Measurements from ENCODE around the gene EHD3. TPM values are rescaled to one million over a fixed set of nuclear protein-coding genes. Genes with fewer than 3 reads are reported as not detected.

EHD3 gene
- polyA plus RNA-seq, 1 donor from 2014 or later: 3.5 TPM

- no peak overlapping the region for H3K27ac ChIP-seq (ENCODE audit: low read length)
- no peaks in the 10 kb centered on the region for H4K20me1 ChIP-seq (ENCODE audit: insufficient read depth)
- no peak for TF ChIP-seq RAD21 (conservative IDR thresholded peaks at IDR 0.05)
- no peak for TF ChIP-seq CTCF (IDR thresholded peaks at IDR 0.05; ENCODE audit: poor library complexity, severe bottlenecking)
- TF ChIP-seq EZH2 (IDR thresholded peaks at IDR 0.05; ENCODE audit: borderline replicate concordance, insufficient read depth, low read length, poor library complexity, severe bottlenecking): no peak
- no peak for TF ChIP-seq REST (IDR thresholded peaks at IDR 0.05; ENCODE audit: borderline replicate concordance)
- TF ChIP-seq TAF1 (IDR thresholded peaks at IDR 0.05; ENCODE audit: low read depth): no peak
- no peak for TF ChIP-seq POLR2AphosphoS5 (IDR thresholded peaks at IDR 0.05)
- TF ChIP-seq SMC3 (conservative IDR thresholded peaks at IDR 0.05; ENCODE audit: poor library complexity): no peak
- H2AFZ ChIP-seq (ENCODE audit: low read depth, low read length): no peak overlapping the region
- H3K36me3 ChIP-seq (ENCODE audit: insufficient read depth, low read length): no peaks in the 10 kb centered on the region
- no peaks in the 10 kb centered on the region for H3K79me2 ChIP-seq (replicated peaks; ENCODE audit: insufficient read depth, low read length)
- H3K9me3 ChIP-seq (ENCODE audit: low read length): no peaks in the 10 kb centered on the region
- H3K4me3 ChIP-seq (ENCODE audit: low read length): no peak overlapping the region
- no peaks in the 10 kb centered on the region for H3F3A ChIP-seq (ENCODE audit: insufficient read depth, low read length, poor library complexity, severe bottlenecking)
- no peaks in the 10 kb centered on the region for H3K27me3 ChIP-seq (ENCODE audit: insufficient read depth, low read depth, low read length)
- no peak overlapping the region for H3K4me2 ChIP-seq (ENCODE audit: low read length)
- H3K9ac ChIP-seq (ENCODE audit: low read length): no peak overlapping the region
- H3K9me2 ChIP-seq (ENCODE audit: insufficient read depth, low read length): no peaks in the 10 kb centered on the region
Measured at GRCh38 chr2:31223026-31223425, 10.9 kb upstream of the EHD3 start.

DNA sequence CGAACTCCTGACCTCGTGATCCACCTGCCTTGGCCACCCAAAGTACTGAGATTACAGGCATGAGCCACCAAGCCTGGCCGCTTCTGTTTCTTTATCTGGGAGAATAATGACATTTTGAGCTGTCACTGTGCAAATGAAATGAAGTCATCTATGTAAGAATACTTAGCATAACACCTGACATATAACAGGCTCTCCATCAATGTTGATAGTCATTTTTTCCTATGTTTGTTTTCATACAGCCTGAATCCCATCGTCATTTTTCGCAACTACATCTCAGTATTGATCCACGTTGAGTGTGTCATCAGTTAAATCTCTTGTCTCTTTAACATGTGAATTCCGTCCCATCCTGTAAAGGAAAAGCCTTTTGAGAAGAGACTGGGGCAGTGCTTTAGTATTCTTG lies 10.2 kb upstream of the EHD3 start:
- H3K9ac ChIP-seq (ENCODE audit: low read length): no peak overlapping the region

More for the DNA sequence above, 10.2 kb upstream of the EHD3 start:
- TF ChIP-seq RAD21 (conservative IDR thresholded peaks at IDR 0.05) (no peak), EP300 (conservative IDR thresholded peaks at IDR 0.05; ENCODE audit: poor library complexity, severe bottlenecking) (peak; percentile 46), TAF1 (IDR thresholded peaks at IDR 0.05; ENCODE audit: low read depth) (no peak), CTCF (IDR thresholded peaks at IDR 0.05; ENCODE audit: poor library complexity, severe bottlenecking) (no peak), SMC3 (conservative IDR thresholded peaks at IDR 0.05; ENCODE audit: poor library complexity) (no peak), POLR2AphosphoS5 (IDR thresholded peaks at IDR 0.05) (peak; percentile 66), REST (IDR thresholded peaks at IDR 0.05; ENCODE audit: borderline replicate concordance) (no peak), EZH2 (IDR thresholded peaks at IDR 0.05; ENCODE audit: borderline replicate concordance, insufficient read depth, low read length, poor library complexity, severe bottlenecking) (no peak), MXI1 (conservative IDR thresholded peaks at IDR 0.05; ENCODE audit: poor library complexity, severe bottlenecking) (peak; percentile 7)
- Histone ChIP-seq H4K20me1 (ENCODE audit: insufficient read depth) (no peaks in the 10 kb centered on the region), H3K27me3 (ENCODE audit: insufficient read depth, low read depth, low read length) (no peaks in the 10 kb centered on the region), H3K4me3 (ENCODE audit: low read length) (no peak overlapping the region), H3K27ac (ENCODE audit: low read length) (no peak overlapping the region), H3K4me2 (ENCODE audit: low read length) (no peak overlapping the region), H2AFZ (ENCODE audit: low read depth, low read length) (no peak overlapping the region), H3K9me3 (ENCODE audit: low read length) (no peaks in the 10 kb centered on the region), H3K9me2 (ENCODE audit: insufficient read depth, low read length) (no peaks in the 10 kb centered on the region), H3K36me3 (ENCODE audit: insufficient read depth, low read length) (no peaks in the 10 kb centered on the region), H3F3A (ENCODE audit: insufficient read depth, low read length, poor library complexity, severe bottlenecking) (no peaks in the 10 kb centered on the region), H3K79me2 (replicated peaks; ENCODE audit: insufficient read depth, low read length) (no peaks in the 10 kb centered on the region)

All from neural cell (in vitro differentiated cells).